ENCODE data around the gene MAPK7.

Gene MAPK7

DNA sequence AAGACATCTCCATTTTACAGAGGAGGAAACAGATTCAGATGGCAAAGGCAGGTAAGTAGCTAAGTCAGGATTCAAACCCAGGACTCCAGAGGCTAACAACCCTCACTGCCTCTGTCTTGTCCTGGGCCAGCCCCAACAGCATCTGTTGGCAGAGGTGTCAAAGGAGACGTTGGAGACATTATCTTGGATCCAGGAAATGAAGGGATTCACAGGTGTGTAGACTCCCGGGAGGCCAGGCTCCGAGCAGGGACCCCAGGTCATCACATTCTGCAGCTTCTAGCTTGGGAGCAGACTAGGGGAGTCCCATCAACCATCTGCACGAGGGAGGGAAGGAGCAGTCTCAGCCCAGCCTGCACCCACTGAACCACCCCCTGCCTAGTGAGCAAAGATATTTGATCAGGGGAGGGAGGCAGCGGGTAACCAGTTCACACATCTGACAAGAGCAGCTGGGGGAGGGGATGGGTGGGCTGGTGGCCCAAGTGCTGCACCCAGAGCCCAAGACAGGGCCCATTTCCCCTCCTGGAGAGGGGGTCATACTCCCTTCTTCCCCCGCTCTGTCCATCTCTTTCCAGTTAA, 14.8 kb upstream of the MAPK7 start:
- no peak for DNase-seq (ENCODE audit: low read depth, low spot score)

DNA sequence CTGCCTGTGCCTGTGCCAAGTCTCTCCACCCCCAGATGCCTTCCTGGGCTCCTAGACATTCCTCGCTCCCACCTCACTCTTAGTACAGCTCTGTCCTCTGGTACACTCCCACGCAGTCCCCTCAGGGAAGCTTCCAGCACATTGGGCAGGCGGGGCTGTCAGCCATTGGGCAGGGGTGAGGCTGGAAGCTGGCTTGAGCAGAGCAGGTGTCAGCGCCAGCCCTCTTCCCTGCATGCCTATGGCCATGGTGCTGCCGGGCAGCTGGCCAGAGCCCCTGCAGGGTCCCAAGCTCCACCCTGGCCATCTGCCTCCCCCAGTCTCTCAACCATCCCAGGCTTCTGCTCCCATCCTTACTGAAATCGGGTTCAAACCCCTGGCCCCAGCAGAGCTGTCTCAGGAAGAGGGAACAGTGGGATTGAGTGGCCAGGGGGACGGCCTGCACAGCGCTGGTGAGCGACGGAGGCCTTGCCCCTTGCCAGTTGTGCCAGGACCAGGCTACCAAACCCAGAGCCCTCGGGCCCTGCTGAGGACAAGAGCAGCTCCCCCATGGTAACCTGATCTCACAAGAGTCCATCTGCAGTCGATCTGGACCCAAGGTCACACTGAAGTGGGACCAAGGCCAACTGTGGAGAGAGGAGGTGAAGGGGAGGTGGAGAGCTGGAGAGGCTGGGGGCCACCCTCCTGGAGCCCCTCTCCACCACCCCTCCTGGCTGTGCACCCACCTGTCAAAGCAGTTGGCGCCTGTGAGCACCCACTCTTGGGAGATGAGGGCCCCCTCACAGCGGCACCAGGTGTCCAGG, 13.4 kb upstream of the MAPK7 start:
- no peak for DNase-seq (ENCODE audit: low read depth, low spot score)

DNA sequence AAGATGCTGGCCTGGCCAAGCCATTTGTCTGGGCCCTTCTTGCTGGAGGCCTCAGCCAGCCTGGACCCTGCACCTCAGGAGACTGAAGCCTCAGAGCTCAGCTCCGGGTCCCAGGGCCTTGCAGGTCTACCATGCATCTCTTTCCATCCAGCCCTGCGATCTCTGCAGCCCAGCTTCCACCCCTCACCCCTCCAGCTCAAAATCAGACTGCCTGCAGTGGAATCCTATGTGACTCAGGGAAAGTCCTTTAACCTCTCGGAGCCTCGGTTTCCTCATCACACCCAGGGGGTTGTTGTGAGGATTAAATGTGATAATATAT, 12.8 kb upstream of the MAPK7 start:
- no peak for DNase-seq (ENCODE audit: low read depth, low spot score)

- DNase-seq (ENCODE audit: low read depth, low spot score) = no peak
These were observed 12.3 kb upstream of the MAPK7 start for GRCh38 chr17:19365833-19366636.

GRCh38 chr17:19366637-19366972, 11.7 kb upstream of the MAPK7 start:
- no peak for DNase-seq (ENCODE audit: low read depth, low spot score)

DNA sequence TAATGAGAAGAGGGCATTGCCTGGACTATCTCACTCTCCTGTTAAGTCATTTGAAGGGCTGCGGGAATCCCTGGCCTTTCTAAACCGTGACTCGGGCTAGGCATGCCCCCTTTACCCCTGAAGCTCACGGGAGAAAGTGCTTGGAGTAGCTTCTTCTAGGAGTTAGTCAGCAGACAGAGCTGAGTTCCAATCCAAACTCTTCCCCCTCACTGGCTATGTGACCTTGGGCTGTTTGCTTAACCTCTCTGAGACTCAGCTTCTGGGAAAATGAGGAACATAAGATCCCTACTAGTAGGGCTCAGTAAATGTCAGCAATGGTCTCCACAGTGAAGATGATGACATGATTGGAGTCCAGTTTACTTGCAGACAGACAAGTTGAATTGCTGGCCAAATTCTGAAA, 10.1 kb upstream of the MAPK7 start:
- DNase-seq (ENCODE audit: low read depth, low spot score) = no peak

GRCh38 chr17:19369107-19369778, 9.1 kb upstream of the MAPK7 start:
- DNase-seq (ENCODE audit: low read depth, low spot score) = no peak

GRCh38 chr17:19369846-19370492, 8.3 kb upstream of the MAPK7 start:
- no peak for DNase-seq (ENCODE audit: low read depth, low spot score)

DNA sequence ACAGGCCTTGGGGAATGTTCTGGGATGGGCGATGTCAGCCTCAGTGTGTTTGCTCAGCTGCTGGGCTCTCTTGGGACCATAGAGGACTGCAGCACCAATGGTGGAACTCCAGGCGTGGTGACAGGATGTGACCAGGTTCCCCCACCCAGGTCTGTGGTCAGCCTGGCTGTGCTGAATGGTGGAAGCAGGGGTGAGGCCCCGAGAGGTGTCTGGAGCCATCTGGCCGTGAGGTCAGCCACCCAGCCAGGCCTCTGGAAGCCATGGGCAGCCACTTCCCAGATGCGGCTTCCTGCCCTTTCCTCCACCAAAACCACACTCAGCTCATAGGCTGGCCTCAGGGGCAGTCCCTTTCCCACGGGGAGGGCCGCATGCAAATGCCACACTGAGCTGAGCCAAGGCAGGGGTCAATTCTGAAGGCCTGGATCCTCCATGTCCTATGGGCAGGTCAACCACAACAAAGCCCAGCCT, 7.8 kb upstream of the MAPK7 start:
- DNase-seq (ENCODE audit: low read depth, low spot score) = no peak

DNA sequence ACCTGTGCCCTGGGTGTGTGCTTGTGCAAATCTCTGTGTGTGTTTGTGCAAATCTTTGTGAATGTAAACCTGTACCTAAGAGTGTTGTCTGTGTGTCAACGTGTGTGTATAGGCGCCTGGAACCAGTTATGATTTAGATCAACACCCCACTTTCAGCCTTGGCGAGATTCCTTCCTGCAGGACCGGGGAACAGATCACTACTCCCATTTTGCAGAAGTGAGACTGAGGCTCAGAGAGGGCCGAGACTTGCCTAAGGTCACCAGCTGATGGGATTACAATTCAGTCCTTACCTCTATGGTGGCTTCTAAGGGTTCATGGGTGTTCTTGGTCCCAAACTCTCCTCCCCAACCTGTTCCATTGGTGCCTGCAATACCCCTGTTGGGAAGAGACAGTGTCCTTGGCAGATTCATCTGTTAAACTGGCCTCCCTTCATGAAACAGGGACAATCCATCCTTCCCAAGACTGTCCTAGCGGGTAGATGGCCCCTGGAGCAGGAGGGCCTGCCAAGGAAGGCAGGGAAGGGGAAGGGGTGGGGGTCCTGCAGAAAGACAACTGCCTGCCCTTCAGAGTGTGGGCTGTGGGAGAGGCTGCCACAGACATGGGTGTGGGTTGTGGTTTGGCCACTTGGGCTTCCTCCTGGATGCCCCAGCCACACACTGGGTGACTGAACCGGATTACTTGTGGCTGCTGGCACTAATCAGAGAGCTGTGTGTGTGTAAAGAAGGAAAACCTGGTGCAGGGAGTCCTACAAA, 6.9 kb upstream of the MAPK7 start:
- DNase-seq (ENCODE audit: low read depth, low spot score) = no peak

DNA sequence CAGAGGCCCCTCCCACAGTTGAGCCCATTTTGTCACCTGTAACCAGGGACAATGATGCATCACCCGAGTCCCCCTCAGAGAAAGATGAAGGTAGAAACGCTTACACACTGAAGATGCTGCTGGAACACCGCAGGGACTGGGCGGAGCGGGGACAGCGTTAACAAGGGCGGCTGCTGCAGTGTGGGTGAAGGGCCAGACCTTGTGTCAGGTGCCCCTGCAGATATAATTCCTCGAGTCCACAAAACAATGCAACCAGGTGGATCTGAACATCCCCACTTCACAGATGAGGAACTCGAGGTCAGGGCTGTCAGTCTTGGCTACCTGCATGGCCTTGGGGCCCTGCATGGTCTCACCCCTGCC, 6.3 kb upstream of the MAPK7 start:
- no peak for DNase-seq (ENCODE audit: low read depth, low spot score)

DNA sequence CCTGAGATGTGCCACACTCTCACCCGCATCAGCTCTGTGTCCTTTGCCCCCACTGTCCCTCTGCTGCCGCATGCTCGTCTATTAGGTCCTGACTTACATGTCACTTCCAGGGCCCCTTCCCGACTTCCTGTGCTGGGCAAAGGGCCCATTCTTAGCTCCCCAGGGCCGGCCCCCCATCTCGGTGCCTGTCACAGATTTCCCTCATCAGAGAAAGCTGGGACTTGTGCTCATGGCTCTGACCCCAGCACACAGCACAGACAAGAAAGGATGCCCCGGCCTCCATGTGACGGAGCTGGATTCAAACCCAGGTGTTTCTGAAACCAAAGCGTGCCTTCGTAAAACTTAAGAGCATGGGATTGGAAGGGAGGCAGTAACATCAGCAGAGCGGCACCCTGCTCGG, 5.9 kb upstream of the MAPK7 start:
- DNase-seq (ENCODE audit: low read depth, low spot score) = no peak

GRCh38 chr17:19372866-19373504, 5.3 kb upstream of the MAPK7 start:
- DNase-seq (ENCODE audit: low read depth, low spot score) = no peak

- DNase-seq (ENCODE audit: low read depth, low spot score) = no peak
These were observed 4.2 kb upstream of the MAPK7 start for GRCh38 chr17:19374136-19374535.

DNA sequence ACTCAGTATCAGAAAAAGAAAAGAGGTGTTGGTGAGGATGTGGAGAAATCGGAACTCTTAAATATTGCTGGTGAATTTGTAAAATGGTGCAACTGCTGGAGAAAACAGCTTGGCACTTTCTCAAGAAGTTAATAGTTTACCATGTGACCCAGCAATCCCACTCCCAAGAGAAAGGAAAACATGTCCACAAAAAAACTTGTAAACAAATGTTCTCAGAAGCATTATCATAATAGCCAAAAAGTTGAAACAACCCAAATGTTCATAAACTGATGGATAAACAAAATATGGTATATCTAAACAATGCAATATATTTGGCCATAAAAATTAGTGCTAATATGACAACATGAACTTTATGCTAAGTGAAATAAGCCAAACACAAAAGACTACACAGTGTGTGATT, 2.6 kb upstream of the MAPK7 start:
- DNase-seq (ENCODE audit: low read depth, low spot score) = no peak

DNA sequence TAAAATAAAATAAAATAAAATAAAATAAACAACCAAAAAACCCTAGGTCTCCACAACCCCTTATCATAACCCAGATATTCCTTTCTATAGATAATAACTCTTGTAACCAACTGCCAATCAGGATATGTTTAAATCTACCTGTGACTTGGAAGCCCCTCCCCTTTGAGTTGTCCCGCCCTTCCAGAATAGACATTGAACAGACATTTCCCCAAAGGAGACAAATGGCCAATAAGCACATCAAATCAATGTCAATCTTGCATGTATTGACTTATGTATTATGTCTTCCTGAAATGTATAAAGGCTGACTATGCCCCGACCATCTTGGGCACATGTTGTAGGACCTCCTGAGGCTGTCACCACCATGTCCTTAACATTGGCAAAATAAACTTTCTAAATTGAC, 1.5 kb upstream of the MAPK7 start:
- no peak for DNase-seq (ENCODE audit: low read depth, low spot score)

DNA sequence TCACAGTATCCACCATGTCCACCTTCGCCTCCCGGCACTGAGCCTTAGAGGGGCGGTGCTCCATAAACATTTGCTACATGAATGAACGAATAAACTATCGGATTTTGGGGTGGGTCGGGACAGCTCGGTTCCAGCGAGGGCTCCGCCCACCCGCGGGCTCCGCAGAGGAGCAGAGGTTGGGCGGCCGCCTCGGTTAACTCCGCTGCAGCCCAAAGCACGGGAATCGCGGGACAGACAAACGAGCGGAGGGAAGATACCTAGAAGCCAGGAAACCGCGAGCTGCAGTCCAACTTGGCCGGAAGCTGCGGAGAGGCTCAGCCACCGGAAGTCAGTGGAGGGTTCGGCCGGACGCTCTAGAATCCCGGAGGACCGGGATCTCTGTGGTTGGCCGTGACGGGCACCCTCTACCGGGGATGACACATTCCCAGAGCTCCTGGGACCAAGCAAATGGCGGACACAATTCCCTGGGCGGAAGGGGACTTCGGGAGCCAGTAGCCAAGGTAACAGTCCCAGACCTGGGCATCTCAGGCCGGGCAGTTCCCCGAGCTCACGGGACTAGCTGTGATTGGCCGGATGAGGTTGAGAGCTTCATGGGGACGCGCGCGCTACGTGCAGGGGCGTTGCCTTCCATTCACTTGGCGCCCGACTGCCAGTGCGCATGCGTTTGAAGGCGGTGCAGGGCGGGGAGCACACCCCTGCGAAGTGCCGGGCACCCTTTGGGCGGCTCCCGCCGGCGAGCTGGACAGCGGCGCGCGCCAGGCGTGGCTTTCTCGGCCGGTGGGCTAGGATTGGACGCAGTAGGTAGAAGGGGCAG, 489 bp upstream of the MAPK7 start:
- peak; percentile 99 for DNase-seq (ENCODE audit: low read depth, low spot score)

GRCh38 chr17:19379361-19380065, 1.2 kb downstream of the MAPK7 start:
- no peak for DNase-seq (ENCODE audit: low read depth, low spot score)
